DOHH2 (cell line): Measurements from ENCODE around the gene ATP11A.
A peak's percentile ranks its signal among the peaks of the same experiment; 100 is the strongest.

Experiments used
- H3F3A ChIP-seq: fragments of 200-600 bp; sonication (generic), shearing (Covaris generic); 2 replicates; pipeline ENCODE4 v1.6.0; 2016; ENCODE audit warnings: antibody characterized with exemption, mild to moderate bottlenecking; ENCODE audit not compliant: control insufficient read depth, insufficient read depth
- H3K27ac ChIP-seq: fragments of 200-600 bp; sonication (generic); 2 replicates; pipeline ENCODE4 v1.5.1; 2014; ENCODE audit warnings: low read depth, mild to moderate bottlenecking, low read length, moderate library complexity
- H3K27me3 ChIP-seq: fragments of 200-600 bp; sonication (generic); 2 replicates; pipeline ENCODE4 v1.6.1; 2014; ENCODE audit warnings: mild to moderate bottlenecking, low read length, mixed read lengths; ENCODE audit not compliant: control insufficient read depth
- H3K36me3 ChIP-seq: fragments of 200-600 bp; sonication (generic); 2 replicates; pipeline ENCODE4 v1.6.1; 2014; ENCODE audit warnings: mild to moderate bottlenecking, low read length, moderate library complexity, mixed read lengths; ENCODE audit not compliant: control insufficient read depth
- H3K4me1 ChIP-seq: fragments of 200-600 bp; sonication (generic); 2 replicates; pipeline ENCODE4 v1.6.1; 2014; ENCODE audit warnings: mild to moderate bottlenecking, low read length, mixed read lengths; ENCODE audit not compliant: control insufficient read depth
- H3K4me2 ChIP-seq: fragments of 200-600 bp; sonication (generic); 2 replicates; pipeline ENCODE4 v1.6.0; 2014; ENCODE audit warnings: mild to moderate bottlenecking, low read length, moderate library complexity
- H3K4me3 ChIP-seq: fragments of 200-600 bp; sonication (generic); 2 replicates; pipeline ENCODE4 v1.5.1; 2014; ENCODE audit warnings: mild to moderate bottlenecking, low read length, mixed read lengths
- H3K79me2 ChIP-seq: fragments of 200-600 bp; sonication (generic); 2 replicates; pipeline ENCODE4 v1.6.1; 2014; ENCODE audit warnings: mild to moderate bottlenecking, low read length, mixed read lengths; ENCODE audit not compliant: control insufficient read depth
- H3K9me2 ChIP-seq: fragments of 200-600 bp; sonication (generic); replicated peaks from 2 replicates; pipeline ENCODE4 v1.6.1; 2014; ENCODE audit warnings: mild to moderate bottlenecking, low read length, mixed read lengths; ENCODE audit not compliant: control insufficient read depth
- H3K9me3 ChIP-seq: fragments of 200-600 bp; sonication (generic); 2 replicates; pipeline ENCODE4 v1.6.1; 2014; ENCODE audit warnings: antibody characterized with exemption, low read length, mixed read lengths; ENCODE audit not compliant: control insufficient read depth, insufficient read depth
- H4K20me1 ChIP-seq: fragments of 200-600 bp; sonication (generic); 2 replicates; pipeline ENCODE4 v1.6.0; 2014; ENCODE audit warnings: low read depth, mild to moderate bottlenecking, antibody characterized with exemption, low read length, moderate library complexity; ENCODE audit not compliant: control insufficient read depth, insufficient read depth
- EZH2phosphoT487 ChIP-seq: fragments of 200-600 bp; sonication (generic); IDR thresholded peaks from 2 replicates; pipeline ENCODE4 v1.6.1; 2017; ENCODE audit warnings: borderline replicate concordance, mild to moderate bottlenecking, antibody characterized with exemption, low read length, moderate library complexity, mixed read lengths
- TF ChIP-seq, protein P1 (sequence below): fragments of 200-600 bp; sonication (generic); IDR thresholded peaks from one replicate; pipeline ENCODE4 v1.5.1; 2014; ENCODE audit warnings: antibody characterized with exemption, mild to moderate bottlenecking, low read depth, low read length; ENCODE audit not compliant: poor library complexity, severe bottlenecking

Gene ATP11A

GRCh38 chr13:112892426-112893206 is 202.8 kb downstream of the ATP11A start:
- Histone ChIP-seq H3K4me1 (peaks cover 28% of the 10 kb centered on the region), H3K9me3 (no peaks in the 10 kb centered on the region), H3F3A (peaks cover 5% of the 10 kb centered on the region), H3K4me2 (0 out of 2 replicates have a peak overlapping the region, but pooled peaks have one; percentile 46), H3K79me2 (no peaks in the 10 kb centered on the region), H3K9me2 (no peaks in the 10 kb centered on the region), H4K20me1 (no peaks in the 10 kb centered on the region), H3K27ac (no peak overlapping the region), H3K27me3 (peaks cover 33% of the 10 kb centered on the region), H3K36me3 (no peaks in the 10 kb centered on the region), H3K4me3 (no peak overlapping the region)
- no peak for TF ChIP-seq EZH2phosphoT487
- TF ChIP-seq, protein P1, sequence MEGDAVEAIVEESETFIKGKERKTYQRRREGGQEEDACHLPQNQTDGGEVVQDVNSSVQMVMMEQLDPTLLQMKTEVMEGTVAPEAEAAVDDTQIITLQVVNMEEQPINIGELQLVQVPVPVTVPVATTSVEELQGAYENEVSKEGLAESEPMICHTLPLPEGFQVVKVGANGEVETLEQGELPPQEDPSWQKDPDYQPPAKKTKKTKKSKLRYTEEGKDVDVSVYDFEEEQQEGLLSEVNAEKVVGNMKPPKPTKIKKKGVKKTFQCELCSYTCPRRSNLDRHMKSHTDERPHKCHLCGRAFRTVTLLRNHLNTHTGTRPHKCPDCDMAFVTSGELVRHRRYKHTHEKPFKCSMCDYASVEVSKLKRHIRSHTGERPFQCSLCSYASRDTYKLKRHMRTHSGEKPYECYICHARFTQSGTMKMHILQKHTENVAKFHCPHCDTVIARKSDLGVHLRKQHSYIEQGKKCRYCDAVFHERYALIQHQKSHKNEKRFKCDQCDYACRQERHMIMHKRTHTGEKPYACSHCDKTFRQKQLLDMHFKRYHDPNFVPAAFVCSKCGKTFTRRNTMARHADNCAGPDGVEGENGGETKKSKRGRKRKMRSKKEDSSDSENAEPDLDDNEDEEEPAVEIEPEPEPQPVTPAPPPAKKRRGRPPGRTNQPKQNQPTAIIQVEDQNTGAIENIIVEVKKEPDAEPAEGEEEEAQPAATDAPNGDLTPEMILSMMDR = no peak

DNA sequence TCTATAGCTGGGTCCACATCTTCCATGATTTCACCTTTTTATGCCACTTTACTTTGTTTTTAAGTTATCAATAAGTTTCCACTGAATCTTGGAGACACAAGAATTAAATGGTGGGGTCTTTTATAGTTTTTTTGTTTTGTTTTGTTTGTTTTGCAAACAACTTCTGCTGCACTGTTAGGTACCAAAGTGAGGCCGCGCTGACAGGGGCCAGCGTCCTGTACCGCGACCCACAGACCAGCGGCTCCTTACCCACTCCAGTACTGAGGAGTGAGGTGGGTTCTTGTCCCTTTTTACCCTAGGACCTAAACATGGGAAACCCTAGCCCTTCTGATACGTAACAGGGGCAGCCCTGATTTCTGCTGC is 203.3 kb downstream of the ATP11A start:
- no peak for TF ChIP-seq EZH2phosphoT487
- Histone ChIP-seq H3K9me3 (no peaks in the 10 kb centered on the region), H3K4me2 (peak overlapping the region; percentile 46), H3F3A (peaks cover 5% of the 10 kb centered on the region), H4K20me1 (no peaks in the 10 kb centered on the region), H3K36me3 (no peaks in the 10 kb centered on the region), H3K4me3 (0 out of 2 replicates have a peak overlapping the region, but pooled peaks have one; percentile 39), H3K79me2 (no peaks in the 10 kb centered on the region), H3K27ac (no peak overlapping the region), H3K4me1 (peaks cover 28% of the 10 kb centered on the region), H3K27me3 (peaks cover 33% of the 10 kb centered on the region), H3K9me2 (no peaks in the 10 kb centered on the region)

- peak overlapping the region; percentile 46 for H3K4me2 ChIP-seq
- no peaks in the 10 kb centered on the region for H4K20me1 ChIP-seq
- H3K4me3 ChIP-seq = peak overlapping the region; percentile 39; the same call in 1 of the 2 replicates
- H3K36me3 ChIP-seq = no peaks in the 10 kb centered on the region
- no peaks in the 10 kb centered on the region for H3K79me2 ChIP-seq
- H3K4me1 ChIP-seq = peaks cover 28% of the 10 kb centered on the region
- H3F3A ChIP-seq = peaks cover 5% of the 10 kb centered on the region
- peaks cover 33% of the 10 kb centered on the region for H3K27me3 ChIP-seq
- no peaks in the 10 kb centered on the region for H3K9me2 ChIP-seq
- TF ChIP-seq EZH2phosphoT487 = no peak
- TF ChIP-seq, protein P1 = no peak
- no peaks in the 10 kb centered on the region for H3K9me3 ChIP-seq
- H3K27ac ChIP-seq = no peak overlapping the region
These were observed 204.0 kb downstream of the ATP11A start for GRCh38 chr13:112893570-112894422.

DNA sequence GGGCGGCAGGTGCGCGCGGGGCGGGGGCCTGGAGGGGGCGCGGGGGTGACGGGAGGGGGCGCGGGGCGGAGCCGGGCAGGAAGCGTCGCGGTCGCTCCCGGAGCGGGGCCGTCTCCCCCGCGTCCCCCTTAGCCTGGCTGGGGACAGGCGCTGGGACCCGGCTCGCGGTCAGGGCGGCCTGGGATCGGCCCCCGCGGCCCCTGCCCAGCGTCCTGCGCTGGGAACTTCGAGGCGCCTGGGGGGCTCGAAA is 204.5 kb downstream of the ATP11A start:
- no peaks in the 10 kb centered on the region for H3K79me2 ChIP-seq
- peak overlapping the region; percentile 50 for H3K4me3 ChIP-seq
- no peak for TF ChIP-seq EZH2phosphoT487
- TF ChIP-seq, protein P1 = no peak
- no peaks in the 10 kb centered on the region for H3K36me3 ChIP-seq
- H4K20me1 ChIP-seq = no peaks in the 10 kb centered on the region
- no peaks in the 10 kb centered on the region for H3K9me2 ChIP-seq
- H3K27me3 ChIP-seq = peaks cover 33% of the 10 kb centered on the region
- H3K4me2 ChIP-seq = peak overlapping the region; percentile 63
- peaks cover 28% of the 10 kb centered on the region for H3K4me1 ChIP-seq
- no peak overlapping the region for H3K27ac ChIP-seq
- no peaks in the 10 kb centered on the region for H3K9me3 ChIP-seq
- H3F3A ChIP-seq = peaks cover 5% of the 10 kb centered on the region
